ENCODE data around the gene P2RX2.

- TF ChIP-seq POLR2A (IDR thresholded peaks at IDR 0.05), result no peak
- no peak for TF ChIP-seq CTCF (IDR thresholded peaks at IDR 0.05)
Observed at GRCh38 chr12:132585177-132585576, 33.4 kb upstream of the P2RX2 start.
